Activated naive CD4-positive, alpha-beta T cell treated with anti-CD3 and anti-CD28 coated beads, Interleukin-2, amount 50 U/mL, for 24 hours (primary cell): Measurements from ENCODE around the gene NPB.

Source experiments
- H3K27ac Mint-ChIP-seq: one replicate; pipeline ENCODE4 v1.8.0; 2021; ENCODE audit warnings: mild to moderate bottlenecking, mixed read lengths
- H3K27me3 Mint-ChIP-seq: one replicate; pipeline ENCODE4 v1.8.0; 2021; ENCODE audit warnings: mixed read lengths
- H3K36me3 Mint-ChIP-seq: one replicate; pipeline ENCODE4 v1.8.0; 2021; ENCODE audit warnings: mixed read lengths
- H3K4me1 Mint-ChIP-seq: one replicate; pipeline ENCODE4 v1.8.0; 2021; ENCODE audit warnings: mixed read lengths
- H3K4me3 Mint-ChIP-seq: one replicate; pipeline ENCODE4 v1.8.0; 2021; ENCODE audit warnings: mild to moderate bottlenecking, mixed read lengths
- H3K9me3 Mint-ChIP-seq: one replicate; pipeline ENCODE4 v1.8.0; 2021; ENCODE audit warnings: mixed read lengths

The NPB gene

DNA sequence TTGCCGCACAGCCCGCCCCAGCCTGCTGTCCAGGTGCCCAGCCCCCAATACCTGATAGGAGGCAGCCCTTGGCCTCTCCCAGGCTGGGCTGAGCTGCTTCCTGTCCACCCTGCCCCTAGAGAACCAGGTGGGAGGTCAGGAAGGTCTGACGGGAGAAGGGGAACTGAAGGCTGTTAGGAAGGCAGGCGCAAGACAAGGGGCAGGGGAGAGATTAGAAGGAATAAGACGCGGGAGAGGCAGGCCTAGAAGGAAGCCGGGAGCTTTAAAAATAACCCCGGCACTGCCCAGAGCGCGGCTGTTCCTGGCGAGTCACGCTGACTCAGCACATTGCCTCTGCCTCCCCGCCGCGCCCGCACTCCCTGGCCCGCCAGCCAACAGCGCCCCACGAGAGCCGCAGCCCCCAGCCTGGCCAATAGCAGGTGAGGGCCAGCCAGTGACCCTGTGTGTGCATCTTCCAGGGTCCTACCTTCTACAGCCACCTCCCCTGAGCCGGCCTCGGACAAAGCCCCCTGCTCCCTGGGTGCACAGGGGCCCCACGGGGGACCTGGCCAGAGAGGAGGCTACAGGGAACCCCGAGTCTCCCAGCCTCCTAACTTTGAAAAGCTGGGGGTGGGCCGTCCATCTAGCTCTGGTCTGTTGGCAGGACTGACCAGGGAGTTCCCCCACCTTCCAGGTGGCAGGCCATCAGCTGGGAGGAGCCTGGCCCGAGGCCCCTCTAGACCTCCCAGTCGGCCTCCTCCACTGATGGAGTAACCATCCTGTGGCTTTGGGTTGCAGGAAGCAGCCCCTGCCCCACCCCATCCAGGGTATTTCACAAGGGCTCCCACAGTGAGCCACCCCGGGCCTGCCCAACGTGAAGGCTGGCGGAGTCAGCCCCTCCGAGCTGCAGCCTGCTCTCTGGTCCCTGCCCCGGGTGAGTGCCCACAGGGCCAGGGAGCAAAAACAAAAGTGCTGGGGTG lies 21.5 kb downstream of the NPB start:
- H3K9me3 Mint-ChIP-seq: no peaks in the 10 kb centered on the region
- H3K4me1 Mint-ChIP-seq: peaks cover 27% of the 10 kb centered on the region
- no peaks in the 10 kb centered on the region for H3K36me3 Mint-ChIP-seq
- H3K27ac Mint-ChIP-seq: peak overlapping the region; percentile 81
- H3K27me3 Mint-ChIP-seq: no peaks in the 10 kb centered on the region
- peak overlapping the region; percentile 15 for H3K4me3 Mint-ChIP-seq

DNA sequence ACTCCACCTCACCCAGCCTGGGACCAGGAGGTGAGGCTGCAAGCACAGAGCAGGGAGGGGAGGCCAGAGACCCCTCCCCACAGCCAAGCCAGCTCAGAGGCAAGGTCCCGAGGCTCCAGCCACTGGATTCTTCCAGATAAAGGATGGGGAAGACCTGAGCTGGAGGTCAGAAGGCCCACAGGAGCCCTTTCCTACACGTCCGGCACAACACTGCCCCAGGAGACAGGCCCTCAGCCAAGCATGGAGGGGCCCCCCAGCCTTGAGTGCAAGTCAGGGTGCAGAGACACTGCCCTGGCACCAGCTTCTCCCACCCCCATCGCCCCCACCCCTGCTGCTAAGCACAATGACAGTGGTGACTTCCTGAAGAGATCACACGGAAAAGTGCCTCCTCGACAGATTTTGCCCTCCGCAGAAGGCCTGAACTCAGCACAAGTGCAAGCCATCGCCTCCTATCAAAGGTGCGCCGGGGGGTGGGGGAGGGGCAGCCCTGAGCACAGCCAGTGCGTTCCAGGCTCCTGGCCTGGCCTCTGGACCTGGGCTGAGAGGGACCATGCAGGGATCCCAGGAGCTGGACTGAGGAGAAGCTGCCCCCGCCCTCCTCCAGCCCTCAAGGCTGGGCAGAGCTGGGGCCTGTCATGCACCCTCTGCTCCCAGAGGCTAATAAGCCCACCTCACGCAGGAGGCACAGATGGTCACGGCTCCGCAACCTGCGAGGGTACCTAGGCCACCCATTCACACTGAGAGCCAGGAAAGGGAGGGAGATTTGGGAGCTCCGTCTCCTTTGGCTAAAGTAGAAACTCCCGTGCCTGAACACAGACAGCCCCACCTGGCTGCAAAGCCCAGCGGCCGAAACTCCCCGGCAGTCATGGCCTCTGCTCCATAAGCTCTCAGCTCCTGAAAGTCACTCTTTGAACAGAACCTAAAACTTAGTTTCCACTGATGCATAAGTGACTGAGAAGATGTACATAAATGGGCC lies 22.8 kb downstream of the NPB start:
- Mint-ChIP-seq H3K4me3 (peak overlapping the region; percentile 91), H3K4me1 (peaks cover 19% of the 10 kb centered on the region), H3K27me3 (no peaks in the 10 kb centered on the region), H3K27ac (peak overlapping the region; percentile 51), H3K36me3 (no peaks in the 10 kb centered on the region), H3K9me3 (no peaks in the 10 kb centered on the region)

DNA sequence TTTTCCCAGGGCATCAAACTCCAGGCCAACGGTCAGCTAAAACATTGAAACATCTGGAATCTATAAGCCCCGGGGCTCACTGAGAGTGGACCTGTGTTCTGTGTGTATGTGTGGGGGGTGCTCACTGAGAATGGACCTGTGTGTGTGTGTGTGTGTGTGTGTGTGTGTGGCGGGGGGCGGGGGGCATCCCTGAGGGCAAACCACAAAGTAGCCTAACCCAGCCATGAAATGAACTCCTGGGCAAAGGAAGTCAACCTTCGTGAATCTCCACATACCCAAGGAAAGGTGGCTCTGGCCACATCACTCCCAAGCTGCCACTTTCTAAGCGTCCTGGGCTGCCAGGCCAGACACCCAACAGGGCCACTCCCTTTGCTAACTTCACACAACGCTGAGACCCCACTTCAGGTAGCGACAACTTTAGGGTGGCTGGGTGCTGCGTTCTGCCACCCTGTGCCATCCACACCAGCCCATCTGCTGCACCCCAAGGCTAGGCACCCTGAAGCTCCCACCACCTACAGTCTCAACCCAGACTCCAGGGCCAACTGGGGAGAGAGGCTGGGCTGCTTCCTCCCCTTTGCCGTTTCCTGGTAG lies 23.9 kb downstream of the NPB start:
- Mint-ChIP-seq H3K36me3 (no peaks in the 10 kb centered on the region), H3K27me3 (peaks cover 1% of the 10 kb centered on the region), H3K9me3 (no peaks in the 10 kb centered on the region), H3K4me1 (peaks cover 19% of the 10 kb centered on the region), H3K4me3 (peak overlapping the region; percentile 91), H3K27ac (peak overlapping the region; percentile 87)

DNA sequence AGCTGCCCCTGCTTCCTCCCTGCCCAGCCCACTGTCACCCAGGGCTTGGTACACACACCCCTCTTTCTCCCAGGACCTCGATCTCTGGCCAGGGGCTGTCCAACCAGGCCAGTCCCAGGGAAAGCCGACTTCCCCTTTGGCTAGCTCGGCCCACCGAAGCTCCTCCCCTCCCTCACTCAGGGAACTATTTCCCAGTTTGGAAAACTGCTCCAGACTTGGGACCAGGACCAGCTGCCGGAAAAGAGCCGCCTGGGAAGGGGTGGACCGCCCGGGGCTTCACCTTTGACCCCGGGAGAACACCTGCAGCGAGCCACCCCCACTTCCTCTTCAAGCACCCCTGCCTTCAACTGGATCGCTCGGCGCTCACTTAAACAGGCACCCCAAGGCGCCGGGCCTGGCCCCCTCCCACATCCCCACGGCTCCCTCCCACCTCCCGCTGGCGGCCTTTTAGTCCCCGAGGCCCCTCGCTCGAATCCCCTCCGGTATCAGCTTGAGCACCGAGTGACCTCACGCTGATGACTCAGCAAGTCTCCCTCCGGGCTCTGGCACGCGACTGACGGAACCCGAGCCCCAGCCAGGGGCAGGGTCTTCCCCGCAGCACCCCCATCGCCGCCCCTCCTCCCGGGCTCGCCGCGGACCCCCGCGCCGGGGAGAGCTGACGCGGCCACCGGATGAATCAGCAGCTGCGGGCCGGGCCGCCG lies 24.6 kb downstream of the NPB start:
- Mint-ChIP-seq H3K4me3 (peak overlapping the region; percentile 91), H3K27me3 (peaks cover 3% of the 10 kb centered on the region), H3K4me1 (peaks cover 19% of the 10 kb centered on the region), H3K27ac (peak overlapping the region; percentile 87), H3K9me3 (no peaks in the 10 kb centered on the region), H3K36me3 (no peaks in the 10 kb centered on the region)

DNA sequence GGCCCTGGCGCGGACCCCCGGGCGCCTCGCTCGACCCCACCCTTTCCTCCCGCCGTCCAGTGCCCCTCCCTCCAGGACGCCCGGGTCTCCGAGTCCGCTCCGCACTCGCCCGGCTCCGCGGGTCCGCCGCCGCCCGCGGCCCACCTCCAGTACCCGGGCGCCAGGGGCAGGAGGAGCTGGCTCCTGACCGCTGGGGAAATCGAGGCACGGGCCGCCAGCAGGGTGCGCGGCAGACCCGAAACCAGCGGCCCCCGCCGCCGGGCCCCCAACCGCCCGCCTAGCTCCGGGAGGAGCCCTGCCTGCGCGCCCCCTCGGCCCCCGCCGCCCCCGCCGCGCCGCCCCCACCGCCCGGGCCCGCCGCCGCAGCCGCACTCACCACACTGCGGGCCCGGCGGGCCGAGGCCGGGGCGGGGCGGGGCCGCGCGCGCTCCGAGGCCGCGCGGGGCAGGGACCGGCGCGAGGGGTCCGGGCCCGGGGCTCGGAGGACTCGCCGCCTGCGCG lies 25.2 kb downstream of the NPB start:
- Mint-ChIP-seq H3K27ac (no peak overlapping the region), H3K27me3 (peaks cover 3% of the 10 kb centered on the region)

DNA sequence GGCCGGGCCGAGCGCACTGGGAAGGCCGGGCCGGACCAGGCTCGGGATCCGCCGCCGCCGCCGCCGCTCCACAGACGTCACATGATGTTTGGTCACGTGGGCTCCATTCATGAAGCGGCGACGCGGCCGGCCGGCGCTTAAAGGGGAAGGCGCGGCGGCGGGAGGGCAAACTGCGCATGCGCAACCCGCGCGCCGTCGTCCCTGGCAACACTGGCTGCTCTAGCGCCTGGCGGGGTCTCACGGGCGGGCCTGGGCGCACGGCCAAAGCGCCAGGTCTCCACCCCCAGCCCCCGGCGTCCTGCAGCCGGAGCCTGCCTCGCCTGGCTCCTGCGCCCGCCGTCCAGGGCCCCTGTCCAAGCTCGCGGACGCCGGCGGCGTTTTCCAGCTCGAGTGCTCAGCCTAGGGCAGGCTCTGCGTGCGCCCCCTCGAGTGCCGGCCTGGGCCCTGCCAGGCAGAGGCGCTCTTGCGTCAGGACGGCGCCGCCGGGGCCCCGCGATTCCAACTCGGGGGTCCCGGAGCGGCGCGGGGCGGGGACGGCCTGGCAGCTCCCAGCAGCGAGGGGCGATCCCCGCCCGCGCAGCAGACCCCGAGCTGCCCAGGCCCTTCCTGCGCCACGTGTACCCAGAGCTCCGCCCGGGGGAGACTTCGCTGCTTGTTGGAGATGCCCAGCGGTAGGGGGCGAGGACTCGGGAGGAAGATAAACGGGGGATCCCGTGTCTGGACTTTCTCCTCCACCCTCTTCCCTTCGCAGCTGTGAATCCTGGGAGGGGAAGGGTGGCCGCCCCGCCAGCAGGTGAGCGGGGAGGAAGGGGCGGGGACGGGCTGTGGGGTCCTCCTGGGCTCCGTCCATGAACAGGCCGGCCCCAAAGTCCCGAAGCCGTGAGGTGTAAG lies 25.9 kb downstream of the NPB start, which contains the start of gene MAFG:
MAFG (minus strand) TSS at position 83 of the 891 bp plus-strand sequence. CDS start 4,550 bp downstream, outside the sequence.
- no peaks in the 10 kb centered on the region for H3K9me3 Mint-ChIP-seq
- H3K4me3 Mint-ChIP-seq: peak within 1 kb of the TSS; percentile 91
- peaks cover 19% of the 10 kb centered on the region for H3K4me1 Mint-ChIP-seq
- H3K27ac Mint-ChIP-seq: peak within 1 kb of the TSS; percentile 87
- peaks cover 3% of the 10 kb centered on the region for H3K27me3 Mint-ChIP-seq
- H3K36me3 Mint-ChIP-seq: no peaks in the 10 kb centered on the region

More for the DNA sequence above, 25.2 kb downstream of the NPB start:
- H3K9me3 Mint-ChIP-seq: no peaks in the 10 kb centered on the region
- H3K36me3 Mint-ChIP-seq: no peaks in the 10 kb centered on the region
- H3K4me3 Mint-ChIP-seq: peak overlapping the region; percentile 74
- H3K4me1 Mint-ChIP-seq: peaks cover 19% of the 10 kb centered on the region

DNA sequence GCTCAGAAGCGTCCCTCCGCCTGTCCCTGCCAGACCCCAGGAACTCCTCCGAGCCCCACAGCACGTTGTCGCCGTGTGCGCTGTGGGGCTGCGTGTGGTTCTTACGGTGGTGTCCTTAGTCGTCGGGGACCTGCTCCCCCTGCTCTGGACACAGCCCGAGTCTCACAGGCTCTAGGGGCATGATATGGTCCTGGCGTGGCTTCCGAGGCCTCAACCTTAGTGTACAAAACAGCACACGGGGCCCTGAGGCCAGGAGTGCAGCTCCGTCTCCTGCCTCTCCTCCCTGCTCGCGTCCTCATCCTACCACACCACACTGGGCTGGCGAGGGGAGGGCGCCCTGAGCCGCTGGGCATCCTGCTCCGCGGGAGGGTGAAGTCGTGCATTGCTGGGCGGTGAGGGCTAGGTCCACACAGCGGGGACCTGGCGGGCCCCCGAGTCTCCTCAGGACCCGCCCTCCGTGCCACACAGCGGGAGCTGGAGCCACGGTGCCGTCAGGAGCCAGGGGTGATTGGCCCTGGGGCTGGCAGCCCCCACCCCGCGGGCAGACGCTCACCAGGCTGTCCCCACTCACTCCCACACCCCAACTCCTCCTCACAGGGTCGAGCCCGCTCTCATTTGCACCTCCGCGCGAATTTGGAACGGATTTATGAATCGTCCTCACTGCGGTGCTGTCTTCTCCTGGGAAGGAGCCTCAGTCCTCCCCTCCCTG lies 26.7 kb downstream of the NPB start:
- peaks cover 3% of the 10 kb centered on the region for H3K27me3 Mint-ChIP-seq
- H3K4me3 Mint-ChIP-seq: peak overlapping the region; percentile 74
- no peak overlapping the region for H3K27ac Mint-ChIP-seq
- H3K9me3 Mint-ChIP-seq: no peaks in the 10 kb centered on the region
- no peaks in the 10 kb centered on the region for H3K36me3 Mint-ChIP-seq
- peaks cover 19% of the 10 kb centered on the region for H3K4me1 Mint-ChIP-seq

DNA sequence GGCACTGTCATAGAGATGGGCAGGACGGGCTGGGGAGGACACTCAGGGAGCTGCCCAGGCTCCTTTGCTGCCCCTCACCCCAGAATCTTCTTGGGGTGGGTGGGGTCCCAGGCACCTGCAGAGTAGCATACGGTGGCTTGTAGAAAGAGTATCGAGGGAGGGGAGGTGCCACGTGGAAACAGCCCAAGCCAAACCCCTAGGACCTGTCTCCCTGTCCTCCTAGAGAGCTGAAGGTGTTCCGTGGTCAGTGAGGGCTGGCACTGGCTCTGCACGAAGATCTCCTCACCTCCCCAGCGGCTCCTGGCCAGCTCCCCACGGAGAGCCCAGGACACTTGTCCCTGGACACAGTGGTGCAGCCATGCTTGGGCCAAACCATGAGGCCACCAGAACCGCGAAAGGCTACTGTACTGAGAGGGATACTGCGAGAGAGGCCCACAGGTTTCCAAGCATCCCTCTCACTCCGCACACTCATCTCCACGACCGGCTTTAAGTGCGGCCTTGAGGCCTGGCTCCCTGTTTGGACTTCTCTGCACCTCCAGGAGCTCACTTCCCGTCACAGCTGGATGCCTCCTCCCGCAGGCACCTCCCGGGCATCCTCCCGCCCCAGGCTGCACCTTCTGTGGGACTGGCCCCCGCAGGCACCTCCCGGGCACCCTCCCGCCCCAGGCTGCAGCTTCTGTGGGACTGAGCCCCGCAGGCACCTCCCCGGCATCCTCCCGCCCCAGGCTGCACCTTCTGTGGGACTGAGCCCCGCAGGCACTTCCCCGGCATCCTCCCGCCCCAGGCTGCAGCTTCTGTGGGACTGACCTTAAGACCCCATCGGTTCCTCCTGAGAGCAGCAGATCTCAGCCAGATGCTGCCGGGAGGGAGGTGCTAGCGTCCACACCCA lies 27.5 kb downstream of the NPB start:
- H3K9me3 Mint-ChIP-seq: no peaks in the 10 kb centered on the region
- no peak overlapping the region for H3K27ac Mint-ChIP-seq
- H3K36me3 Mint-ChIP-seq: no peaks in the 10 kb centered on the region
- peaks cover 15% of the 10 kb centered on the region for H3K4me1 Mint-ChIP-seq
- peak overlapping the region; percentile 58 for H3K4me3 Mint-ChIP-seq
- peaks cover 3% of the 10 kb centered on the region for H3K27me3 Mint-ChIP-seq

DNA sequence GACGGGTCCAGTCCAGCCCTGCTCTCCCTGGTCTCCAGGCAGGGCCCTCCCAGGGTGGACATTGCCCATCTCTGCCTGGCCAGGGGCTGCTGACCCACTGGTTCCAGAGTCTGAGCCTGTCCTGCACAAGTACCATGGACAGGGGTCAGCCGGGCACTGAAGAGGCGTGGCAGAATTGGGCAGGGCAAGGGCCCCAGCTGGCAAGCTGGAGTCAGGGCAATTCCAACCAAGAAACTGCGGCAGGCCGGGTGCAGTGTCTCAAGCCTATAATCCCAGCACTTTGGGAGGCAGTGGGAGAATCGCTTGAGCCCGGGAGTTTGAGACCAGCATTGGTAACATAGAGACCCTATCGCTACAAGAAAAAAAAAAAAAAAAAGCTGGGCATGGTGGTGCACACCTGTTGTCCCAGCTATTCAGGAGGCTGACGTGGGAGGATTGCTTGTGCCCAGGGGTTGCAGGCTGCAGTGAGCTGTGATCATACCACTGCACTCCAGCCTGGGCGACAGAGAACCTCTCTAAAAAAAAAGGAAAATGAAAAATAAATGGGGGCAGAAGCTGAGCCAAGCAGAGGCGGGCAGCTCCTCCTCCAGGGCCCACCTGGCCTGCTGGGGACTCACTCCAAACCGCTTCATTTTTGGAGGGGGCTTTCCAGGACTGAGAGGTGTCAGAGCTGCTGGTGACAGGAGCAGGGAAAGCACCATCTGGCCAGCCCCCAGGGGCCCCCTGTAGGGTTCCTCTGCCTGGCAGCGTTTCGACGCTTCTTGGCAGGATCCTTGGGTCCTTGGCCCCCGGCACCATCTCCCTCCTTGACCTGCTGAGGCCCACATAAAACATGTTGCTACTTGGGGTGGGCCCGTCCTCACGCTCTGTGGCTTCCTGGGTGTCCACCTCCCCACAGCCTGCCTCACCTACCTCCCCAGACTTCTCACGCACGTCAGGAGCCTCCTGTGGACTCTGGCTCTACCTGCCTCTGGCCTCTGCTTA lies 28.4 kb downstream of the NPB start:
- Mint-ChIP-seq H3K9me3 (no peaks in the 10 kb centered on the region), H3K27me3 (peaks cover 3% of the 10 kb centered on the region), H3K36me3 (peaks cover 2% of the 10 kb centered on the region), H3K4me3 (peak overlapping the region; percentile 15), H3K27ac (no peak overlapping the region), H3K4me1 (peaks cover 11% of the 10 kb centered on the region)

DNA sequence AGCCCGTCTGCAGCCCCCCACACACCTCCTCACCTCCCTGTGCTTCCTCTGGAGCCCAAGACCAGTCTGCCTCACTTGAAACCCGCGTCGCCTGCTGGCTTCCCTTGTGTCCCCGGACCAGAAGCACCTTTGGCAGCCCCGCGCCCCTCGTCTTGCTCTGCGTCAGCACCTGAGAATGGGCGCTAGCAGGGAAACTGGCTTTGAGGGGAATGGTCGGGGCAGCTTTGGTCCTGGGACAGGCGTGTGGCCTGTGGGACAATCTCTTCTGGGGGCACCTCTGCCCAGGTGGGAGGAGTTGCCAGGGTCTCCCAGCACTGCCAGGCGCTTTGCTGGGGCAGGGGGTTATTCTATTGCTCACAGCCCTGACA lies 29.1 kb downstream of the NPB start:
- peaks cover 2% of the 10 kb centered on the region for H3K36me3 Mint-ChIP-seq
- peak overlapping the region; percentile 15 for H3K4me3 Mint-ChIP-seq
- H3K4me1 Mint-ChIP-seq: peaks cover 11% of the 10 kb centered on the region
- peaks cover 3% of the 10 kb centered on the region for H3K27me3 Mint-ChIP-seq
- no peaks in the 10 kb centered on the region for H3K9me3 Mint-ChIP-seq
- no peak overlapping the region for H3K27ac Mint-ChIP-seq

DNA sequence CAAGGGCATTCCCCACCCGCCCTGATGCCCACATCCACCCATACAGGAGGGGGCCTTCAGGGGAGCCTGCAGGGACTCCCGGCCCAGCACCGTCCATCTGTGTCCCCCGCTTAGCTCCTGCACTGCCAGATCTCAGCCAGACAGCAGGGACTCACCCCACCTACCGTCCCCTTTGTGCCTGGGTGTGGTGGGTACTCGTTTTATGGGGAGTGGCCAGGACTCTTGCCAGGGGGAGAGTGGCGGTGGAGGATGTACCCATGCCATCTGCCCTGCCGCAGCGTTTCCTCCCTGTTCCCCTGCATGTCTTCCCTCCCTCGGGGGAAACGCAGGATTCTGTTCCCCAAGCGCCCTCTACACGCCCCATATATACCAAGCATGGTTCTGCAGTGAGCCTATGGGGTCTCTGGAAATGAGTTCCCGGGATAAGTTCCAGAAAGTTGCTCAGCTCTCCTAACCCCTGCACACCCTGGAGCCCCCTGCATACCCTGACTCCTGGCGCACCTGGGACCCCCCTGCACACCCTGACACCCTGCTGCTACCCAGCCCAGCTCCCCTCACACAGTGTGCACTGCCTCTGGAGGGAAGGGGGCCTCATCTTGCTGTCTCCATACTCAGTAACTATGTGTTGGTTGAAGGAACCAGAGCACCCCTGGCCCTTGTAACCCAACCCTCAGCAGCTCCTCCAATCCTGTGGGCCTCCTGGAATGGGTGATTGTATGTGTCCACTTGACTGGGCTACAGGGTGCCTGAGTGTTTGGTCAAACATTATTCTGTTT lies 29.7 kb downstream of the NPB start:
- no peak overlapping the region for H3K4me3 Mint-ChIP-seq
- H3K27ac Mint-ChIP-seq: no peak overlapping the region
- peaks cover 6% of the 10 kb centered on the region for H3K4me1 Mint-ChIP-seq

More for the DNA sequence above, 29.7 kb downstream of the NPB start:
- Mint-ChIP-seq H3K36me3 (peaks cover 2% of the 10 kb centered on the region), H3K27me3 (peaks cover 3% of the 10 kb centered on the region), H3K9me3 (no peaks in the 10 kb centered on the region)
